ENCODE measurements around the gene LRMDA. TPM values are rescaled to one million over a fixed set of nuclear protein-coding genes. Genes with fewer than 3 reads are reported as not detected.

Gene LRMDA
- total and polyA plus RNA-seq, 2 of the 13 experiments (the other 11 are each of a cell fraction or from before 2014, with no cell fraction given): 13.4 to 22.0 TPM

DNA sequence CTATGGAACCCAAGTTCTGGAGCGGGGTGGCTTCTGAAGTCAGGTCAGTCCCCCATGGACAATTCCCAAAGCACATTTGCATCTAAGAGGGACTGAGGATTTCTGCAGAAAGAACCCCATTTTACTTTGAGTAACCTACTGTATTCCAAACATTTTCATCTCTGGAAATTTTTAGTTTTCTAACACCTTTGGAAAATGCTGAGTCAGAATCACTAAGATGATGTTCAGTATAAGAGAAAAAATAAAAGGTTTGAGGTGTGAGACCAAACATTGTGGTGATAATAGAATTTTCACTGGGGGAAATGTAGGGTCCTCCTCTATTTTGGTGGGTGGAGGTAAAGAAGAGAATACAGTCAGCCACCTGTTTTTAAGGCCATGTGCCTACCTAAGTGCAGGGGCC is 227.1 kb downstream of the LRMDA start (continued):
- TF ChIP-seq NFE2L2 (IDR thresholded peaks at IDR 0.05; ENCODE audit: low read length): 0 out of 2 replicates have a peak, but pooled peaks have one; percentile 16

DNA sequence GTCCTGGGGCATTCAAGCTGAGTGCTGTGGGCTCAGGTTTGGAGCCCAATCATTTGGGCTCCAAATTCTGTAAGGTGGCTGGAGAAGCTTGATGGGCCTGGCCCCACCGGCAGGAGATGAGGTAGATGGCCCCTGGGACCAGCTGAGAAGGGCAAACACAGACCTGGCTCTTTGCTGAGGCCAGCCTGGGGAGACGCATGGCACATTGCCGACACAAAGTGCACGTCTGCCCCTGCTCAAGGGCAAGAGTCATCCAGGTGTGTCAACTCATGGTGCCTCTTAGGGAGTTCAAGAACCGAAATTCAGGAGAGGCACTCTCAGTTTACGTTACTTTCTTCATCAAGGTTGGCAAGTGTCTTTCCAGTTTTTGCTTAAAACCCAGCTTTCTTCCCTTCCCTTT is 227.5 kb downstream of the LRMDA start:
- DNase-seq (ENCODE audit: low spot score): no peak
- H3K27me3 ChIP-seq (ENCODE audit: control insufficient read depth in 1 of 2, insufficient read depth in 2 of 2, low read length in 2 of 2): no peaks in the 10 kb centered on the region
- FAIRE-seq: no peak
- H3K4me3 ChIP-seq (replicated peaks in 1 of 3; ENCODE audit: insufficient read depth in 1 of 3, low read depth in 2 of 3, low read length in 3 of 3): no peak overlapping the region
- ATAC-seq: no peak
- H3K9ac ChIP-seq (ENCODE audit: insufficient read depth, low read depth, low read length): no peak overlapping the region
- no peaks in the 10 kb centered on the region for H3K9me3 ChIP-seq (ENCODE audit: low read length)
- no peak overlapping the region for H2AFZ ChIP-seq (ENCODE audit: low read length)
- H3K27ac ChIP-seq (ENCODE audit: extremely low read length, insufficient read depth, low read length): no peak overlapping the region
- no peak overlapping the region for H3K4me2 ChIP-seq (ENCODE audit: low read depth, low read length)
- peaks cover 57% of the 10 kb centered on the region for H3K4me1 ChIP-seq (ENCODE audit: insufficient read depth, low read length)
- no peaks in the 10 kb centered on the region for H3K79me2 ChIP-seq (ENCODE audit: insufficient read depth, low read length)
- TF ChIP-seq GTF2F1 (IDR thresholded peaks at IDR 0.05; ENCODE audit: low read length) (no peak), ZNF501 (CRISPR knock-in tag; IDR thresholded peaks at IDR 0.05) (no peak), U2AF1 (optimal IDR thresholded peaks at IDR 0.05; ENCODE audit: low read depth, low read length) (no peak), KLF15 (CRISPR knock-in tag; IDR thresholded peaks at IDR 0.05; ENCODE audit: borderline replicate concordance) (no peak)
- TF ChIP-seq, protein P1, sequence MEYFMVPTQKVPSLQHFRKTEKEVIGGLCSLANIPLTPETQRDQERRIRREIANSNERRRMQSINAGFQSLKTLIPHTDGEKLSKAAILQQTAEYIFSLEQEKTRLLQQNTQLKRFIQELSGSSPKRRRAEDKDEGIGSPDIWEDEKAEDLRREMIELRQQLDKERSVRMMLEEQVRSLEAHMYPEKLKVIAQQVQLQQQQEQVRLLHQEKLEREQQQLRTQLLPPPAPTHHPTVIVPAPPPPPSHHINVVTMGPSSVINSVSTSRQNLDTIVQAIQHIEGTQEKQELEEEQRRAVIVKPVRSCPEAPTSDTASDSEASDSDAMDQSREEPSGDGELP (IDR thresholded peaks at IDR 0.05; ENCODE audit: borderline replicate concordance, low read depth): peak; percentile 12; the same call in 1 of the 2 replicates
- WGBS (ENCODE audit: low lambda C conversion rate): 85% methylated on average over 2 of the region's 6 CpGs
- H3K36me3 ChIP-seq (replicated peaks in 1 of 2; ENCODE audit: control insufficient read depth in 1 of 2, insufficient read depth in 2 of 2, low read length in 2 of 2): no peaks in the 10 kb centered on the region; a peak in 1 of 5 replicates
- no TSS peak for BruUV-seq (replicated peaks)
- ChIA-PET POLR2A (no interaction called here), CTCF (ENCODE audit: low intra/inter-chr PET ratio, low total read pairs) (no interaction called here)
- no peaks in the 10 kb centered on the region for H4K20me1 ChIP-seq (ENCODE audit: insufficient read depth, low read length)
- in situ Hi-C loops (cut with HindIII; ENCODE audit: extremely low pct_ligation_motif_present, low pct_unique_long_range_greater_than_20kb) (no loop called here), intact Hi-C loops (cut with micrococcal nuclease; ENCODE audit: unreplicated experiment) (no loop called here)

DNA sequence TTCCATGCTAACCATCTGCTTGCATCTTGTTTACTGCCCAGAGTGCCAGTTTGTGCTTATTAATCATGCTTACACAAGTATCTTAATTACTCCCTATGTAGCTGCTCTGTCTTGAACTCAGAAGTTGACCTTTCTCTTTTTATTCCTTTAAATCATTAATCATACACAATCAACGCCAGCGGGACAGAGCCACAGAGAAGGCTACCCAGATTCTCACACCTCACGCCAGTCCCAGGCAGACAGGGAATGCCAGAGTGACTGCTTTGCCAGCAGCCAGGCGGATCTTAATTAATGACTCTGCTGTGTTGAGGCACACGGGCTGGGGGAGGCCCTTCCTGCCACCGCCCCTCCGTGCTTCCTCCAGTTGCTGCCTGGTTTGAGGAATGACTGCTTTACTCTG is 229.4 kb downstream of the LRMDA start:
- BruUV-seq (replicated peaks): no TSS peak
- FAIRE-seq (no peak), DNase-seq (ENCODE audit: low spot score) (no peak), ATAC-seq (no peak)
- no peak overlapping the region for H3K4me3 ChIP-seq (replicated peaks in 1 of 3; ENCODE audit: insufficient read depth in 1 of 3, low read depth in 2 of 3, low read length in 3 of 3)
- peaks cover 54% of the 10 kb centered on the region for H3K4me1 ChIP-seq (ENCODE audit: insufficient read depth, low read length)
- H3K9ac ChIP-seq (ENCODE audit: insufficient read depth, low read depth, low read length): no peak overlapping the region
- H3K9me3 ChIP-seq (ENCODE audit: low read length): no peaks in the 10 kb centered on the region
- no peaks in the 10 kb centered on the region for H4K20me1 ChIP-seq (ENCODE audit: insufficient read depth, low read length)
- H3K27me3 ChIP-seq (ENCODE audit: control insufficient read depth in 1 of 2, insufficient read depth in 2 of 2, low read length in 2 of 2): no peaks in the 10 kb centered on the region
- no peak overlapping the region for H3K4me2 ChIP-seq (ENCODE audit: low read depth, low read length)
- no peak overlapping the region for H3K27ac ChIP-seq (ENCODE audit: extremely low read length, insufficient read depth, low read length)
- H3K79me2 ChIP-seq (ENCODE audit: insufficient read depth, low read length): no peaks in the 10 kb centered on the region
- 99% methylated on average over 7 of the region's 7 CpGs for WGBS (ENCODE audit: low lambda C conversion rate)
- ChIA-PET CTCF (ENCODE audit: low intra/inter-chr PET ratio, low total read pairs) (no interaction called here), POLR2A (no interaction called here)
- in situ Hi-C loops (cut with HindIII; ENCODE audit: extremely low pct_ligation_motif_present, low pct_unique_long_range_greater_than_20kb) (no loop called here), intact Hi-C loops (cut with micrococcal nuclease; ENCODE audit: unreplicated experiment) (no loop called here)
- no peaks in the 10 kb centered on the region; a peak in 1 of 5 replicates for H3K36me3 ChIP-seq (replicated peaks in 1 of 2; ENCODE audit: control insufficient read depth in 1 of 2, insufficient read depth in 2 of 2, low read length in 2 of 2)
- no peak overlapping the region for H2AFZ ChIP-seq (ENCODE audit: low read length)
- TF ChIP-seq GABPB1 (CRISPR knock-in tag; IDR thresholded peaks at IDR 0.05) (no peak), DMAP1 (CRISPR knock-in tag; IDR thresholded peaks at IDR 0.05) (no peak), ZKSCAN1 (IDR thresholded peaks at IDR 0.05; ENCODE audit: low read length) (no peak), NR2F6 (IDR thresholded peaks at IDR 0.05) (no peak), NR2F6 (CRISPR knock-in tag; IDR thresholded peaks at IDR 0.05) (no peak), ZMYM3 (CRISPR knock-in tag; IDR thresholded peaks at IDR 0.05) (no peak), ZFP90 (CRISPR knock-in tag; IDR thresholded peaks at IDR 0.05; ENCODE audit: borderline replicate concordance) (no peak), MEIS2 (CRISPR knock-in tag; IDR thresholded peaks at IDR 0.05) (no peak), CHCHD3 (CRISPR knock-in tag; IDR thresholded peaks at IDR 0.05) (no peak), ETV5 (CRISPR knock-in tag; IDR thresholded peaks at IDR 0.05; ENCODE audit: borderline replicate concordance) (no peak), BHLHE40 (IDR thresholded peaks at IDR 0.05; ENCODE audit: low read length) (no peak)
- TF ChIP-seq, protein P2, sequence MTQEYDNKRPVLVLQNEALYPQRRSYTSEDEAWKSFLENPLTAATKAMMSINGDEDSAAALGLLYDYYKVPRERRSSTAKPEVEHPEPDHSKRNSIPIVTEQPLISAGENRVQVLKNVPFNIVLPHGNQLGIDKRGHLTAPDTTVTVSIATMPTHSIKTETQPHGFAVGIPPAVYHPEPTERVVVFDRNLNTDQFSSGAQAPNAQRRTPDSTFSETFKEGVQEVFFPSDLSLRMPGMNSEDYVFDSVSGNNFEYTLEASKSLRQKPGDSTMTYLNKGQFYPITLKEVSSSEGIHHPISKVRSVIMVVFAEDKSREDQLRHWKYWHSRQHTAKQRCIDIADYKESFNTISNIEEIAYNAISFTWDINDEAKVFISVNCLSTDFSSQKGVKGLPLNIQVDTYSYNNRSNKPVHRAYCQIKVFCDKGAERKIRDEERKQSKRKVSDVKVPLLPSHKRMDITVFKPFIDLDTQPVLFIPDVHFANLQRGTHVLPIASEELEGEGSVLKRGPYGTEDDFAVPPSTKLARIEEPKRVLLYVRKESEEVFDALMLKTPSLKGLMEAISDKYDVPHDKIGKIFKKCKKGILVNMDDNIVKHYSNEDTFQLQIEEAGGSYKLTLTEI (CRISPR knock-in tag; conservative IDR thresholded peaks at IDR 0.05): no peak

All from HepG2 (cell line).